NK-92 (cell line): ENCODE results near the gene RFC1.
"Not testable (repeated sequence)": the region's sequence is repeated elsewhere in the genome, so short reads cannot be mapped to it uniquely, and the experiment has no call there.

ENCODE experiments used
- DNase-seq: peaks from one replicate; lab custom pipeline; 2025; ENCODE audit not compliant: unreplicated experiment; lab: John Stamatoyannopoulos, UW

RFC1 gene

GRCh38 chr4:39353478-39354253 lies 12.5 kb downstream of the RFC1 start:
- no peak for DNase-seq

GRCh38 chr4:39353149-39353477 lies 13.0 kb downstream of the RFC1 start:
- not testable (repeated sequence) for DNase-seq

- DNase-seq: no peak
These were observed 16.8 kb downstream of the RFC1 start for GRCh38 chr4:39349326-39349725.

DNA sequence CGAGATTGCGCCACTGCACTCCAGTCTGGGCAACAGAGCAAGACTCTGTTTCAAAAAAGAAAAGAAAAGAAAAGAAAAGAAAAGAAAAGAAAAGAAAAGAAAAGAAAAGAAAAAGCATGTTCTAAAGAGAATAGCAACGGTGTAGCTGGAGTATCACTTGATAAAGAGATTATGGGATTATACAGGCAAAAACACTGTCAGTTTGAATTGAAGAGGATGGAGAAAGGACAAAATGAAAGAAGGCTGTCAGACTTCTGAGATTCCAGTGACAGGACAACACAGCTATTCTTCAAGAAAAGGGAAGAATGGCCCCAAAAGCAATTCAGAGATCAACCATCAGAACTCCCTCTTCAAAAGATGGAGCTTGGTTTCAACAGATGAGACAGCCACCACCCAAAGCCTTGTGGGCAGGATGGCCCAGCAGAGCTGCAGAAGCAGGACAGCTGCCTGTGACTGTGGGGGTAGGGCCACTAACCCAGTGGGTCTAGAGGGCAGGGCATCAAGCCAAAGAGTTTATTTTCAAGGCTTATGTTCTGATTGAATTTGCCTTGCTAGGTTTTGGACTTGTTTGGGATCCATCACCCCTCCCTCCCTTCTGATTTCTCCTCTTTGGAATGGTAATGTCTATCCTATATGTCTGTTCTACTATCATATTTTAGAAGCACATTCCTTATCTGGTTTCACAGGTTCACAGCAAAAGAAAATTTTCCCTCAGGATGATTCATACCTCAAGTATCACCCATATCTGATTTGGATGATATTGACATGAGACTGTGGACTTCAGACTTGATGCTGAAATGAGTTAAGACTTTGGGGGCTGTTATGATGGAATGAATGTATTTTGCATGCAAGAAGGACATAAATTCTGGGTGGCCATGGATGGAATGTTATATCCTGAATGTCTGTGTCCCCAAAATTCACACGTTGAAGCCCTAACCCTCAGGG lies 17.5 kb downstream of the RFC1 start:
- DNase-seq: no peak

DNA sequence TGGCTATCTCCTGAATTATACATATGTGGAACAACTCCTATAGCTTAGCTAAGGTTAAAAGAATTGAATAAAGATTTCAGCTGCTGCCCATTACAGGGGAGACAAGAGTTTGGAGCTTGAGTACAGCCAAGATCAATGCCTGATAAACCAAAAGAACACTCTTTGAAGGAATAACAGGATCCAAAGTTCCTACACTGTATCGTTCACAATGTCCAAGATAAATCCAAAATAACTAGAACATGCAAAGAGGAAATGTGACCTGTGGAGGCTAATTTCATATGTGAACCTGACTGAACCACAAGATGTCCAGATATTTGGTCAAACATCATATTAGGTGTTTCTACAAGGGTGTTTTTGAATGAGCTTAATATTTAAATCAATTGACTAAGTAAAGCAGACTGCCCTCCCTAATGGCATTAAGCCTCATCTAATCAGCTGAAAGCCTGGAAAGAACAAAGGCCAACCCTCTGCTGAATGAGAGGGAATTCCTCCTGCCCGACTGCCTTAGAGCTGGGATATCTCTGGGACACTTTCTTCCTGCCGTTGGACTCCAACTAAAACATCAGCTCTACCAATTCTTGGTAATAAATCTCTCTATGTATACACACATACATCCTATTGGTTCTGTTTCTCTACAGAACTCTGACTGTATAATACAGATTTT lies 19.2 kb downstream of the RFC1 start:
- DNase-seq: no peak

GRCh38 chr4:39342731-39343130 lies 23.4 kb downstream of the RFC1 start:
- no peak for DNase-seq

DNA sequence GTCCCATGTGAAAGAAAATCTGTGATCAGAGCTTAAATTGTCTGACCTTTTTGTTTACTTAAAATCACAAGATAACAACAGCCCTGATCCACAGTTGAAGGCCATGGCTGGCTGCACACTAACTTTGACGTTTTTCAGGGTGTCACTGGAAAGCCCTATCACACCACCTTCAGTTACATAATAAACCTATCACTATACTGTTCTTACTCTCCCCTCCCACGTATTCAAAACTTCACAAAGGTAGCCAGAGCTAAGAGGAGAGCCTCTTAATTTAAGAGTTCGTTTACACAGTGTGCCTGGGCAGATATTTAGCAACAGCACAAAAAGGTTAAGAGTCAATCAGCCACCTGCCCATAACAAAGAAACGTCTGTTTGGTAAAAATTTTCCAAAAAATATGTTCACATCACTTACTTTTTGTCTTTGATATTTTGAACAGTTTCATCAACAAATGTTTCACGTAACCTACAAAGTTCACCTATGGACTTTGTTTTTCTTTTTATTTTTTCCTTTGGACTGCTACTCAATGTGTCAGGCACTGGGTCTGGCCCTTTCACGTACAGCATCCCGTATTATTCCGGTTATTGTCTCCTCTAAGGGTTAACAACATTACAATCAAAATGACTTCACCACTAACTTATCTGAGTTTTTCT lies 25.0 kb downstream of the RFC1 start:
- DNase-seq: no peak

DNA sequence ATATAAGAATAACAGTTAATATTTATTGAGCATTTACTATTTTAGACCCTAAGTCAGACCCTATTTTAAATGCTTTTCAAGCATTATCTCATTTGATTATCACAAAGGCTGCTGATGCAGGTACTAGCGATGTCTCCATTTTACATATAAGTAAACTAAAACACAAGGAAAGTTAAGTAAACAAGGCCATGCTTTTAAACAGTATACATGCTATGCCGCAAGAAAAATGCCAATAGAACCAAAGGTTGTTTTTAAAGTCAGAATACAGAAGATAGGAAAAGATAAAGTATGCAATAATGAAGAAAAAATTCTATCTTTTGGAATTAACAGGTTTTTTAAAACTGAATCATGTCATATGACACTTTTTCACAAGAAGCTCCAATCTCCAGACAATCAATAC lies 26.2 kb downstream of the RFC1 start:
- DNase-seq: no peak

DNA sequence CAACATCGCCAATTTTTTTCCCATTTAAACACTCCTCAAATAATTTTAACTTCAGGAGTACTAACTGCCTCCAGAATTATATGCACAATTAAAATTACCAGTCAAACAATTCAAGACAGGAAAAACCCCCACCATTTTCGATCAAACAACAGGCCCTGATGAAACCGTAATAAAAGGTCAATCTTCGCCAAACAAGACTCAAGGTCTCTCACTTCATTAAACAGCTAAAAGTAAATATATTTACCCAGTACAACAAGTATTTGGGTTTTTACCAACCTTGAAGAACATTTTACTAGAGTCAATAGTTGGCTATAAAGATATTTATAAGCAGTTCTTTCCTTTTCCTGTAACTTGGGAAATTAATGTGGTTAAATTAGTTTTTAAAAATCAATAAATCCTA lies 28.3 kb downstream of the RFC1 start:
- DNase-seq: no peak

DNA sequence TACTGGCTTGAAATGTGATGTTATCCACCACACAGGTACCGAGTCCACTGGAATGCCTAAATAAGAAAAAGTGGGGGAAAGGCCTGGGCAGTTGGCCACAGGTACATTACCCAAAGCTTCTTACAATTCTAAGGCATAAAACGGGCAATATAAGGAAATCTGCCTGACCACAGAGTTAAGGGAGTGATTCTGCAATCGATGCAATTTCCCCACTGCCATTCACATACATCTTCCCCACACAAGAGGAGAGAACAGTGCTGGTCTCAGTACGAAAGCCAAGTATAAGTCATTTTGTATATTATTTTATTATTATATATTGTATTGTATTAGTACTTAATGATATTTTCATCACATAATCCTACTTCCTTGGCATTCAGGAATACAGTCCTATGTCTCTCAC lies 30.6 kb downstream of the RFC1 start:
- no peak for DNase-seq

GRCh38 chr4:39331191-39331590 lies 35.0 kb downstream of the RFC1 start:
- no peak for DNase-seq

GRCh38 chr4:39330353-39330752 lies 35.8 kb downstream of the RFC1 start:
- DNase-seq: no peak

GRCh38 chr4:39326468-39326977 lies 39.6 kb downstream of the RFC1 start:
- DNase-seq: no peak

DNA sequence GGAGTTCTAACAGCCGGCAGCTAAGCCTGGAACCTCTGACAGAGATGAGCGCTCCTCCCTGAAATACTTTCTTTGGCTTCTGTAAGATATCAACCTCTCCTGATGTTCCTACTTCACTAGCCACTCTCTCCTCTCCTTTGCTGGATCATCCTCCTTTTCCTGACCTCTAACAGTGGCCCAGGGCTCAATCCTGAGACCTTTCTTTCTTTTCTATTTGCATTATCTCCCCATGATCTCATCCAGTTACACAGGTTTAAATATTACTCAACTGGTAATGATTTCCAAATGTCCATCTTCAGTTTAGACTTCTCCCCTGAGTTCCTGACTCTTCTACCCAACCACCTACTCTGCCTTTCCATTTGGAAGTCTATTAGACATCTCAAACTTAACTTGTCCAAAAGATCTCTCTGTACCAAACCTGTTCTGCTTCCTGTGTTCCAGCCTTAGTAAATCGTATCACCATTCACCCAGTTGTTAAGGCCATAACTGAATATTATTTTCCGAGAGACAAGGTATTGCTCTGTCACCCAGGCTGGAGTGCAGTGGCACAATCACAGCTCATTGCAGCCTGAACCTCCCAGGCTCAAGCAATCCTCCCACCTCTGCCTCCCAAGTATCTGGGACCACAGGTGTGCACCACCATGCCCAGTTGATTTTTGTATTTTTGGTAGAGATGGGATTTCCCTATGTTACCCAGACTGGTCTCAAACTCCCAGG lies 41.1 kb downstream of the RFC1 start:
- no peak for DNase-seq

DNA sequence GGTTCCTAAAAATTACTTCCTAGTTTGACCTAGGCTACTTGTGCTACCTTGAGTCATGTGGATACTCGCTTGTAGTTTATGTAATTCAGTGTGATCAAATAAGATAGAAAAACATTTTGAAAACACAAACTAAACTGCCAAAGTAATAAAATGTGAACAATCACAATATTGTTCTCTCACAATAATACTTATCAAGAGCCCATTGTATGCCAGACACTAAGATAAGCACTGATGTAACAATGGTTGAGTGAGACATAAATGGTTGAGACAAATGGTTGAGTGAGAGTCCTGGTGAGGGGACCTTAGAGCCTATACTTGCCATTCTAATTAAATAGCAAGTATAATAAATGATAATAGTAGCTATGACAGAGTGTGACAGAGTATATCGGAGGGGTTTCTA lies 41.7 kb downstream of the RFC1 start:
- no peak for DNase-seq

DNA sequence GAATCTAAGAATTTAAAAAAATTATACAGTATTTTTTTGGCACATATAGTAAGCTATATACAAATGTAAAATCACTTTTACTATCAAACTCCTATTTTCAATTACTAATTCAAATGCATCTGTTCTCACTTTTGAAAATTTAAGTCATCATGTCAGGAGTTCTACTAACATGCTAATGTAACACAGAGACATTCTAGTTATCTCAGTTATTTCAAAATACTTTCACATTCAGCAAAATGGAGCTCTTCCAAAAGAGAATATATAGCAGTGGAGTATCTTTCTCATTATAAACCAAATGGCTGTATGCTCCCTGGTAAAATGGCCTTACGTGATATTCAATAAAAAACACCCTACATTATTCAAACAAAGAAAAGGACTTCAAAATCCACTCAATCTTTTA lies 42.3 kb downstream of the RFC1 start:
- DNase-seq: no peak

DNA sequence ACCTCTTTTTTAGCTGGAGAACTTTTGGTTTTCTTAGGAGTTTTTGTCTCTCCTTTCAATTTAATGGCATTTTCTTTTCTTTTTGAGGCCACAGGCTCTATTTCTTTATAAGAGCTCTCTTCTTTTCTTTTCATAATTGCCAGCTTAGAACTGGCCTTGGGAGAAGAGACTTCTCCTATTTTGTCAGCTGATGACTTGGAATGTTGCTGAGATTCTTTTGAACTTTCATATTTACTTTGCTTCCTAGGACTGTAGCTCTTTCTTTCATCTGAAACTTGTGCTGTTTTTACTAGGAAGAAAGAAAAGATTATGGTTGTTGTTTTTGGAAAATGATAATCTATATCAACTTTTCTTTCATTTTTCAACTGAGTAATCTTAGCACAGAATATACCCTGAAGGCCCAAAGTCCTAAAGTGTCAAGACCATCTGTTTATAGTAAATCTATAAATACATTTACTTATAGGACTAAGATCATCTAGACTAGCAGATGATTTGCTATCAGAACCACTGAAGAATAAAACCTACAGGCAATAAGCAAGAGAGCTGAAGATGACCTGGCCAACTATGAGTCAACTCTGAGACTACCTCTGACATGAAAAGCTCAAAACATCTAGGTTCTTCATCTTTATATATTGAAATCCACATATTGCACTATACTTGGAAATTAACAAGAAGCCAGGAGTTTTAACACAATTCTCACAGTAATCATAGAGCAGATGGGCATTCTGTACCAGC lies 45.6 kb downstream of the RFC1 start:
- DNase-seq: no peak

DNA sequence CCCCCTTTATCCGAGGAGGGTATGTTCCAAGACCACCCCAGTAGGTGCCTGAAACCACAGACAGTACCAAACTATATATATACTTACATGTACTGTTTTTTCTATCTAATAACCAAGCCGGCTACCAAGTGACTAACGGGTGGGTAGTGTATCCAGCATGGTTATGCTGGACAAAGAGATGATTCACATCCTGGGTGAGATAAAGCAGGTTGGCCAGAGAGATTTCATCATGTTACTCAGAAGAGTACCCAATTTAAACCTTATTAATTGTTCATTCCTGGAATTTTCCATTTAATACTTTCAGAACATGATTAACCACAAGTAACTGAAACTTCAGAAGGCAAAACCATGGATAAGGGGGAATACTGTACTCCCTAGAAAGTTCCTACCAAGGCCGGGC lies 46.5 kb downstream of the RFC1 start:
- DNase-seq: no peak

- no peak for DNase-seq
These were observed 53.3 kb downstream of the RFC1 start for GRCh38 chr4:39312816-39313215.

DNA sequence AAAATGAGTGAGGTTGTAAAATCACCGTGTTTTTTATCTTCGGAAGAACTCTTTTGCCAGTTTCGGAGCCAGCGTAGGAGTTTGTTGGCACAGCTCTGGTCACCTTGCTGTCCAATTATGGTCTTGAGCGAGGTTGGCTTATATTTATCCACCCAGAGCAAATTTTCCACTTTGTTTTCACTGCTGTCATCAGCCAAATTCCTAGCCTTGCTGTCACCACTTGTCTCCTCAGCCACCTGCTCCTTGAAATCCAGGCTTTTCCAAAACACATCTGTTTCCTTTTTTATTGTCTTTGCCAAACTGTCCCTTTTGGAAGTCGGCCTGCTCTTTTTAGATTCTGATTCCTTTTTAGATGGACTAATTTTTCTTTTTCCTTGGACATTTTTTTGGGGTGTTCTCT lies 57.6 kb downstream of the RFC1 start:
- DNase-seq: no peak
